HepG2 (cell line): ENCODE results near the gene TYRP1.

ENCODE experiments used
- CTCF ChIP-seq: sonication (generic); formaldehyde crosslinking; IDR thresholded peaks from 2 replicates; pipeline ENCODE4 v1.5.0; 2020; ENCODE audit warnings: mild to moderate bottlenecking, missing genetic modification reagents, moderate library complexity
- FOXA1 ChIP-seq, 2 experiments: fragments of 450-650 bp in 1 of 2; sonication (generic) in 1 of 2; formaldehyde crosslinking in 1 of 2; IDR thresholded peaks; 2 replicates each; pipeline versions ENCODE4 v1.4.0 to v1.6.1; 2016 to 2020; ENCODE audit warnings: missing genetic modification reagents in 1 of 2
- FOXP1 ChIP-seq, 2 experiments: fragments of 450-650 bp in 1 of 2; IDR thresholded peaks; 2 replicates each; pipeline ENCODE4 v1.6.1; 2017 to 2018; ENCODE audit warnings: antibody characterized with exemption in 1 of 2
- GABPB1 ChIP-seq: IDR thresholded peaks from 2 replicates; pipeline ENCODE4 v1.6.1; 2016; ENCODE audit warnings: mild to moderate bottlenecking, missing genetic modification reagents, moderate library complexity, missing compliant biosample characterization
- IRF1 ChIP-seq: sonication (generic); formaldehyde crosslinking; IDR thresholded peaks from 2 replicates; pipeline ENCODE4 v1.4.0; 2020; ENCODE audit warnings: low read depth, mild to moderate bottlenecking, missing genetic modification reagents
- KDM5A ChIP-seq: fragments of 200-600 bp; sonication (generic); IDR thresholded peaks from 2 replicates; pipeline ENCODE4 v1.7.0; 2018; ENCODE audit warnings: antibody characterized with exemption, mild to moderate bottlenecking, low read length, borderline replicate concordance
- MXI1 ChIP-seq: IDR thresholded peaks from 3 replicates; pipeline ENCODE4 v1.6.1; 2012; ENCODE audit warnings: low read depth, low read length, inconsistent platforms, borderline replicate concordance
- POLR2G ChIP-seq: fragments of 200-400 bp; formaldehyde crosslinking; IDR thresholded peaks from 2 replicates; pipeline ENCODE4 v1.6.1; 2018; ENCODE audit warnings: mild to moderate bottlenecking, low read depth, low read length, moderate library complexity
- RARA ChIP-seq: IDR thresholded peaks from 2 replicates; pipeline ENCODE4 v1.6.1; 2016; ENCODE audit warnings: missing genetic modification reagents, missing compliant biosample characterization
- RBFOX2 ChIP-seq: fragments of 200-400 bp; formaldehyde crosslinking; IDR thresholded peaks from 2 replicates; pipeline ENCODE4 v1.6.1; 2017; ENCODE audit warnings: low read depth, mild to moderate bottlenecking, low read length
- SMAD1 ChIP-seq: sonication (generic); formaldehyde crosslinking; IDR thresholded peaks from 2 replicates; pipeline ENCODE4 v1.4.0; 2020; ENCODE audit warnings: missing genetic modification reagents, low read depth, mild to moderate bottlenecking, borderline replicate concordance
- TAF1 ChIP-seq: sonication (generic); formaldehyde crosslinking; IDR thresholded peaks from 2 replicates; pipeline ENCODE4 v1.4.0; 2020; ENCODE audit warnings: missing genetic modification reagents
- ZBTB26 ChIP-seq: IDR thresholded peaks from 2 replicates; pipeline ENCODE4 v1.6.1; 2016; ENCODE audit warnings: missing compliant biosample characterization, missing genetic modification reagents, borderline replicate concordance
- ZNF280B ChIP-seq: sonication (generic); formaldehyde crosslinking; IDR thresholded peaks from 2 replicates; pipeline ENCODE4 v1.5.0; 2020; ENCODE audit warnings: missing genetic modification reagents, mild to moderate bottlenecking, borderline replicate concordance

- TF ChIP-seq ZBTB26 (CRISPR knock-in tag) (no peak), IRF1 (CRISPR knock-in tag) (no peak), CTCF (CRISPR knock-in tag) (no peak), SMAD1 (CRISPR knock-in tag) (no peak), RBFOX2 (no peak), TAF1 (no peak), KDM5A (no peak), RARA (CRISPR knock-in tag) (no peak), MXI1 (no peak), FOXP1 (IDR thresholded peaks at IDR 0.05) (no peak), FOXP1 (CRISPR knock-in tag; IDR thresholded peaks at IDR 0.05) (no peak), ZNF280B (CRISPR knock-in tag) (no peak), POLR2G (no peak), GABPB1 (CRISPR knock-in tag) (no peak), FOXA1 (IDR thresholded peaks at IDR 0.05) (no peak), FOXA1 (CRISPR knock-in tag; IDR thresholded peaks at IDR 0.05) (no peak)
Measured at GRCh38 chr9:12648925-12649324, 44.3 kb upstream of the TYRP1 start.
